ENCODE data around the gene SLC7A14.

DNA sequence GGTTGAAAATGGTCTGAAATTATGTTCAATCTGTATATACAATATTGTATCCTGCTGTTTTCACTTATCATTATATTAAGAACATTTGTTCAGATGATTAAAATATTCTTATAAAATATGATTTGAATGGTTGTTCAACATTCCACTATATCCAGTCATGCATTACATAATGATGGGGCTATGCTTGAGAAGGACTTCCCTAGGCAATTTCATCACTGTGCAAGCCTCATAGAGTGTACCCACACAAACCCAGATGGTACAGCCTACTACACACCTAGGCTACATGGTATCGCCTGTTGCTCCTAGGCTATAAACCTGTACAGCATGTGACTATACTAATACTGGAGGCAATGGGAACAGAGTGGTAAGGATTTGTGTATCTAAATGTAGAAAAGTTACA is 30.5 kb downstream of the SLC7A14 start:
- TF ChIP-seq, protein P1, sequence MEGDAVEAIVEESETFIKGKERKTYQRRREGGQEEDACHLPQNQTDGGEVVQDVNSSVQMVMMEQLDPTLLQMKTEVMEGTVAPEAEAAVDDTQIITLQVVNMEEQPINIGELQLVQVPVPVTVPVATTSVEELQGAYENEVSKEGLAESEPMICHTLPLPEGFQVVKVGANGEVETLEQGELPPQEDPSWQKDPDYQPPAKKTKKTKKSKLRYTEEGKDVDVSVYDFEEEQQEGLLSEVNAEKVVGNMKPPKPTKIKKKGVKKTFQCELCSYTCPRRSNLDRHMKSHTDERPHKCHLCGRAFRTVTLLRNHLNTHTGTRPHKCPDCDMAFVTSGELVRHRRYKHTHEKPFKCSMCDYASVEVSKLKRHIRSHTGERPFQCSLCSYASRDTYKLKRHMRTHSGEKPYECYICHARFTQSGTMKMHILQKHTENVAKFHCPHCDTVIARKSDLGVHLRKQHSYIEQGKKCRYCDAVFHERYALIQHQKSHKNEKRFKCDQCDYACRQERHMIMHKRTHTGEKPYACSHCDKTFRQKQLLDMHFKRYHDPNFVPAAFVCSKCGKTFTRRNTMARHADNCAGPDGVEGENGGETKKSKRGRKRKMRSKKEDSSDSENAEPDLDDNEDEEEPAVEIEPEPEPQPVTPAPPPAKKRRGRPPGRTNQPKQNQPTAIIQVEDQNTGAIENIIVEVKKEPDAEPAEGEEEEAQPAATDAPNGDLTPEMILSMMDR (IDR thresholded peaks at IDR 0.05; ENCODE audit: insufficient read depth, low read length, poor library complexity, severe bottlenecking): no peak
- TF ChIP-seq EZH2phosphoT487 (conservative IDR thresholded peaks at IDR 0.05; ENCODE audit: low read length): no peak
